Activated CD4-positive, CD25-positive, alpha-beta regulatory T cell (primary cell): Measurements from ENCODE around the gene PLEKHO1.
A peak's percentile ranks its signal among the peaks of the same experiment; 100 is the strongest.
"Not testable (repeated sequence)": the region's sequence is repeated elsewhere in the genome, so short reads cannot be mapped to it uniquely, and the experiment has no call there.

Experiments
- DNase-seq, 4 experiments: peaks; one replicate each; lab custom pipeline; 2025; lab: John Stamatoyannopoulos, UW

Gene PLEKHO1

DNA sequence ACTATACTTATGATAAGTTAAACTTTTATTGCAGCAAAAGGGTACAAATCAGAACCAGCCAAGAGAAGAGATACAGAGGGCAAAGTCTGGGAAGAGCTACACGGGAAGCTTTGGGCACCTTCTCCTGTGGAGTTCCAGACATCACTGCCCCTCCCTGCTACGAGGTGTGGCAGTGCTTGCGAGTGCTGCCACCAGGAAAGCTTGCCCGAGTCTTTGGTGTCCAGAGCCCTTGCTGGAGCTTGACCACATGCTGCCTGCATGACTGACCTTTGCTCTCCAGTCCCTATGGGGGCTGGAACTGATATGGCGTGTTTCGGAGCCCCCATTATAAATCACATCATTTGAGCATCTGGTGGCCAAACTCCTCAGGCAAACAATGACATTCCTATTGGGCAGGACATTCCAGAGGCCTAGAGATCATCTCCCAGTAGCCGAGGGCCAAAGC lies 23.4 kb downstream of the PLEKHO1 start:
- no peak for DNase-seq

DNA sequence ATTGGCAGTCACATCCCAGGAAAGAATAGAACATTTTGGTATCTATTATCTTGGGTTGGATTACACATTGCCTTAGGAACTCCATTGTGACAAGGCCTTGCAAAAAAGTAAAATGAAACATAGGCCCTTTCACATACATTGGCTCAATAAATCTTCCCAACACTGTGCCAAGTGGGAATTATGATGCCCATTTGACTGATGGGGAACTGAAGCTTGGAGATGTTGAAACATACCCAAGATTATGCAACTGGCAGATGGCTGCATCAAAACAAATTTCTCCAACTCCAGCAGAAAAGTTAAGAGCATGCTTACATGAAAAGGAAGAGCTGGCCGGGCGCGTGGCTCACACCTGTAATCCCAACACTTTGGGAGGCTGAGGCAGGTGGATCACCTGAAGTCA lies 26.9 kb downstream of the PLEKHO1 start:
- no peak for DNase-seq

DNA sequence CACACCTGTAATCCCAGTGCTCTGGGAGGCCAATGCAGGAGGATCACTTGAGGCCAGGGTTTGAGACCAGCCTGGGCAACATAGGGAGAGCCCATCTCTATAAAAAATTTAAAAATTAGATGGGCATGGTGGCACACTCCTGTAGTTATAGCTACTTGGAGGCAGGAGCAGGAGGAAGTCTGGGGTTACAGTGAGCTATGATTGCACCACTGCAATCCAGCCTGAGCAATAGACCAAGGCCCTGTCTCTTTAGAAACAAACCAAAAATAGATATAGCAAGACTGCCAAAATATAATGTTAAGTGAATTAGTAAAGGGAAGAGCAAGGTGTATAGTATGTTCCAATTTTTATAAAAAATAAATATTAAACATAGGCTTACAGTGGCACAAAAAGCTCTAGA lies 28.8 kb downstream of the PLEKHO1 start:
- no peak for DNase-seq

DNA sequence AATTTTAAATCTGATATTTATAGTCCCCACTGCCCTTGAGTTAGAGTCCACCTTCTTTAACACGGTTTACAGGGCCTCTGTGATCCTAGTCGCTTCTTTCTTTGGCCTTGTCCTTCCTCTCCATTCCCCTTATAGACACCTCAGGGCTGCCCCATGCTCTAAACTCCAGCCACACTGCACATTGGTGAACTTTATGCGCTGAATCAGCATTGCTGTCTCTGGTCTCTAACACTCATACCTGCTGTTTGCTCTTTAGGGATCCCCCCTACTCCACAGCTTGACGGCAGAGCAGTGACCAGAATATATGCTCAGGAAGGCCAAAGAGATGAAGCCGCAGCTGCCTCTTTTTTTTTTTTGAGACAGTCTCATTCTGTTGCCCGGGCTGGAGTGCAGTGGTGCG lies 30.2 kb downstream of the PLEKHO1 start:
- no peak for DNase-seq

DNA sequence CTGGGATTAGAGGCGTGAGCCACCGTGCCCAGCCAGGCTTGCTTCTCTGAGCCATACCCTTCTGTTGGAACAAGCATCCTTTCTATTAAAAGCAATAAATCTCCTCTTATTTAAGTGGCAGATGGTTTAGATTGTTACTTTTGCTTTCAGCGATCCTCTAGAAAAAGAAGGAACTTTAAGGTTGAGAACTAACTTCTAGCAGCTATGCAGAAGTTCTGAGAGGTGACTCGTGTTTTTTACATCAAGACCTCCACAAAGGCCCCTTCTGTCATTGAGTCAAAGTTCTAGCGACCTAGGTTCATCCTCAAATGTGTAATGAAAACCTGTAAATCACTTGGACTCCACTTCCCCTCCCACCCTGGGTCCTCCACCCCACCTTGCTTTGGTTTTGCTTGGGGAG lies 30.8 kb downstream of the PLEKHO1 start:
- no peak for DNase-seq

DNA sequence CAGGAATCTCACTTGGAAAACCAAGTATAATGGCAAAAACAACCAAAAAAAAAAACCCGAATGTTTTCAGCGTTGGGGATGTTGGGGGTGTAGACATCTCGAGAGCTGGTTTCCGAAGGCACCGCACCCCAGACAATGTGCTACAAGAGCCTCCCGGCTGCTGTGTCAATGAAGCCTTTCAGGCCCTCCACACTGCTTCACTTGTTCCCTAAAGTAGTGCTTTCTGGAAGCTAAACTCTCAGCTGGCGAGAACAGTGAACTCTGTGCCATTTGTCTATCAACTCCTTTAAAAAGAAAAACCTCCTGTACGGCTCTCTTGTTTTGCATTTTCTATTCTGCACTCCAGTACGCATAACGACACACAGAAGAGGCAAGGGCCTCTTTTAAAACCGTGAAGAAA lies 32.5 kb downstream of the PLEKHO1 start:
- no peak for DNase-seq

DNA sequence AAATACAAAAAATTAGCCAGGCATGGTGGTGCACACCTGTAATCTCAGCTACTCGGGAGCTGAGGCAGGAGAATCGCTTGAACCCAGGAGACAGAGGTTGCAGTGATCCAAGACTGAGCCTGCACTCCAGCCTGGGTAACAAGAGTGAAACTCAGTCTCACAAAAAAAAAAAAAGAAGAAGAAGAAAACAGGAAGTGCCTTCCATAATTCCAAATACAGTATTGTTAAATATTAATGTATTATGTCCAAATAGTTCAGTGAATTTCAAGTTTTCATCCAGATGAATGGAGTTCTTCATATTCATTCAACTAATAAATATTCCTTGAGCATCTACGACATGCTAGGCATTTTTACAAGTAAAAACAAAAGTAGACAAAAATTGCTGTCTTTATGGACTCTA lies 33.3 kb downstream of the PLEKHO1 start:
- DNase-seq = no peak

DNA sequence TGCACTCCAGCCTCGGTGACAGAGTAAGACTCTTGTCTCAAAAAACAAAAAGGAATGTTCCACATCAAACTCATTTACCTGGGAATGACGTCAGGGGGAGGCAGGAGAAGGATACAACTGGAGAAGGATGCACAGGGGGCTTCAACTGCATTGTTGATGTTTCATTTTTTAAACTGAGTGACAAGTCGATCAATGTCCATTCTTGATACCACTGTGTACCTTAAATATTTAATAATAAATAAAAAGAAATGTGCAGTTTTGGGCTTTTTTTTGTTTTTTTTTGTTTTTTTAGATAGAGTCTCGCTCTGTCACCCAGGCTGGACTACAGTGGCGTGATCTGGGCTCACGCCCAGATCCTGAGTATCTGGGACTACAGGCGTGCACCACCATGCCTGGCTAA lies 35.8 kb downstream of the PLEKHO1 start:
- DNase-seq = no peak

DNA sequence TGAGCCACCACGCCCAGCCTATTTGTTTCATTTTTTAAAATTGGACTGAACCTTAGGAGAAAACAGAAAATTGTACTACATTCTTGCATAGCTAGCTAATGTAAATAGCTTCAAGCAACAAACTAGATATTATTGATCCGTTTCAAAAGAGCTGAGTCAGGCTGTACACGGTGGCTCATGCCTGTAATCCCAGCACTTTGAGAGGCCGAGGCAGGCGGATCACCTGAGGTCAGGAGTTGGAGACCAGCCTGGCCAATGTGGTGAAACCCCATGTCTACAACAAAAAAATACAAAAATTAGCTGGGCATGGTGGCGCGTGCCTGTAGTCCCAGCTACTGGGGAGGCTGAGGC lies 36.7 kb downstream of the PLEKHO1 start:
- DNase-seq = not testable (repeated sequence)

DNA sequence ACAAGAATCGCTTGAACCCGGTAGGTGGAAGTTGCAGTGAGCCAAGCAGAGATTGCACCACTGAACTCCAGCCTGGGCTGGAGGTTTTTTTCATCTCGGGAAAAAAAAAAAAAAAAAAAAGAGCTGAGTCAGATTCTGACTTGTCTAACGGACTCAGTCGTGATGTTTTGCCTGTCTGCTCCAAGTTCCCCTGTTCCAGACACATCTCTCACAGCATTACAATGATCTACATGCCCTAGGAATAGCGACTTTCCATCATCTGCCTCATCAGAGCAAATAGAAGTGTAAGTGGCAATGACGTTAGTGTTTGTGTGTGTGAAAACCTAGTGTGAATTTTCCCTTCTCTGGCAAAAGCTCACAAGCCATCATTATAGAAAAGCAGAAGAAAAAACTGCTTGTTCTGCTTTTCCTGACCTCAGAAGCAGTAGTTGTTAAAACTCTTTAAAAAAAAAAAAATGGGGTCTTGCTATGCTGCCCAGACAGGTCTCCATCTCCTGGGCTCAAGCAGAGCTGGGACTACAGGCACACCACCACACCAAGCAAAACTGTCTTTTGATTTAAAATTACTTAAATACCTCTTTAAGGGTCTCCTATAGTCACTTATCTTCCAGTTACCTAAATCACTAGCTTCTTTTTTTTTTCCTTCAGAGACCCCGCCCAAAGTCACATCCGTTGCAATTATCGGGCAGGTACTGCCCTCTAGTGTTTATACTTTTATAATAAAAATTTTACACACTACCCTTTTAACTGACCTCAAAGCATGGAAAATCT lies 37.3 kb downstream of the PLEKHO1 start:
- DNase-seq = peak in 1 of 4 experiments; percentile 4

DNA sequence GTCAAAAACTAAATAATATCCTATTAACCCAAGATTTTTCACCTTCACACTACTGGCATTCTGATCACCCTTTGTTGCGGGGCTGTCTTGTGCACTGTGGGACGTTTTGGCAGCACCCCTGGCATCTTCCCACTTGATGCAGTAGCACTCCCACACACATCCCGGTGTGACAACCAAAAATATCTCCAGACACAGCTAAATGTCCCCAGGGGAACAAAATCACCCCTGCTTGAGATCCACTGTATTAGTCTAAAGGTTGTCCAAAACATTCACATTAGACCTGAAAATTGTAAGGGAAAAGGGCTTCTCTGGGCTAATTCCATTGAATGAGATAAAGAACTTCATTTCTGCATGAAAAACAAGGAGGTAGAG lies 37.8 kb downstream of the PLEKHO1 start:
- DNase-seq = no peak

DNA sequence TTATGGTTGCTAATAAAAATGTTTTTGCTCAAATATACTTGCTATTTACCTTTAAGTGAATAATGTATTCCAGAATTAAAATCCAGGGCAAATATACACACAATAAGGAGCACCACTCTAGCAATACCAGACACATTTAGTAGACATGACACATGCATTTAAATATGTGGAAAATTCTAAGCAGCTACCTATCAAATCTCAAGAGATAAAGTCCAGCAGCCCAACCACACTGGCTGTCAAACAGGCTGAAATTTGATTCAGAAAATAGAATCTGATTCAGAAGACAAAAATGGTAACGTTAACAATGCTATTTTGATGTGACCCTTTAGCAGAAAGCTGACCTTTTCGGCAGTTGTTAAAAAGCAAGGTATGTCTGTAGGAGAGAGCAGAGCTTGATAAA lies 42.3 kb downstream of the PLEKHO1 start:
- DNase-seq = no peak

DNA sequence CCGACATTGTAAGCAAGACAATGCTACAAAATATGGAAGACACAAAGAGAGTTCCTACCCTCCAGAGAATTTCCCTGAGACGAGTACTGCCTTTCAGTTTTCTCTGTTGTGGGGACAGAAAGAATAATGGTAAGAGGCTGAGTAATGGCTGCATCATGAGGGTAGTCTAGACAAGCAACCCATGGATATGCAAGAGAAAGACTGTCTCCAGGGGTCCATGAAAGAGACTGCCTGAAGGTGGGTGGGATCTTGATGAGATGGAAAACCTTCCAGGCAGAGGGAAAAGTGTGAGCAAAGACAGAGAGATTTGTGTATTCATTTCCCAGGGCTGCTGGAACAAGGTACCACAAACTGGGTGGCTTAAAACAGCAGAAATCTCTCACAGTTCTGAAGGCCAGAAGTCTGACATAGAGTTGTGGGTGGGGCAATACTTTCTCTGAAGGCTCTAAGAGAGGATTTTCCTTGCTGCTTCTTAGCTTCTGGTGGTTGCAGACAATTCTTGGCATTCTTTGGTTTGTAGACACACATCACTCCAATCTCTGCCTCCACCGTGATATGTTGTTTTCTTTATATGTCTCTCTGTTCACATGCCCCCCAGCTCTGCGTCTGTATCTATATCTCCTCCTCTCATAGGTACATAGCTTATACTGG lies 44.8 kb downstream of the PLEKHO1 start:
- no peak for DNase-seq

DNA sequence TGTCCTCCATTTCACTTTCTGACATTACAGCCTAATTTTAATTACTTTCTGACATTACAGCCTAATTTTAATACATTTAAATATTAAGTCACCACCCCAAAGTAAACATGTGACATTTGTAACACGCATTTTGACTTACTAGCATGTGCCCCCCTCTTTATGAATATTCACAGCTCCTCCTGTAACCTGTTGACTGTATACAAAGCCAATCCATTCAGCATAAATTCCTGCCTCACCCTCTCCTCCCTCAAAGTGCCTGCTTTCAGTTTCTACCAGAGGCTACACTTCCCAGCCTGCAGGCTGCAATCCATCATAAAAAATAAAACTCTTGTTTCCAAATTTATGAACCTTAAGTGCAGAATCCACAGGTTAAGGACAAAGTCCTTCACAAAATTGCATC lies 46.7 kb downstream of the PLEKHO1 start:
- no peak for DNase-seq

DNA sequence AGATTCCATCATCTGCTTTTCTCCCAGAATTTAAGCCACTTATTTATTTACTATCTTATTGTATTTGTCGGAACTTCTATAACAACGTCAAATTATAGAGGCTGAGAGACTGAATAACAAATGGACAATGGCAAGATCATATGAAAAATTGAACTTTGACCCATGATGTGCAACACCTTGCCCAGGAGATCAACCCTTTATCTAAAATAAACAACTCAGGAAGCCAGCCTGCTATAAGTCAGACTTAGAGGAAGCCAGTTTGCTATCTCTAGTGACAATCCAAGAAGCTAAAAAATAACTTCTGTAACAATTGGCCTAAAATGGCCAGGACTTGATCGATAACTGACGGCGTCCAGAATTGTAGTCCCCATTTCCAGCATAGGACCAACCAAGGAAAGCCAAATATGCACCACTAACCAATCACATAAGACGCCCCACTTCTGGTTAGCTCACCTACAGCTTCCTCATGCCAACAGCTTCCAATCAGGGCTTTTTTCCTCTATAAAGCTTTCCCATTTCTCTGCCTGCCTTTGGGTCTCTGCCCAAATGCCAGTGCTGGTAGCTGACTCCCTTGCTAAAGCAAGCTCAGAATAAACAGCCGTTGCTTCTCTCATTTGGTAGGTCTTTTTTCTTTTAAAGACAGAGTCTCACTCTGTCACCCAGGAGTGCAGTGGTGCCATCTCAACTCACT lies 57.7 kb downstream of the PLEKHO1 start:
- DNase-seq = no peak

DNA sequence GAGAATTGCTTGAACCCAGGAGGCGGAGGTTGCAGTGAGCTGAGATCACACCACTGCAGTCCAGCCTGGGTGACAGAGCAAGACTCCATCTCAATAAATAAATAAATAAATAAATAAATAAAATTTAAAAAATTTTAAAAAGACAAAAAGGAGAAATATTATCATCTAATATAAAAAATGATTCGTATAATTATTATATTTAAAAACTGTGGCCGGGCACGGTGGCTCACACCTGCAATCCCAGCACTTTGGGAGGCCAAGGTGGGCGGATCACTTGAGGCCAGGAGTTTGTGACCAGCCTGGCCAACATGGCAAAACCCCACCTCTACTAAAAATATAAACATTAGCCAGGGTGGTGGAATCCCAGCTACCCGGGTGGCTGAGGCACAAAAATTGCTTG lies 58.7 kb downstream of the PLEKHO1 start:
- not testable (repeated sequence) for DNase-seq
